Stimulated activated CD4-positive, alpha-beta T cell treated with anti-CD3 and anti-CD28 coated beads, Interleukin-1b, Interleukin-23, amount 100 ng/mL, for 1 hour (primary cell): Measurements from ENCODE around the gene NEK4.

Source experiments
- DNase-seq, 2 donors: peaks; one replicate each; pipeline ENCODE4 v3.0.0-alpha.2; 2020; ENCODE audit warnings: low read depth in 2 of 2

The NEK4 gene

DNA sequence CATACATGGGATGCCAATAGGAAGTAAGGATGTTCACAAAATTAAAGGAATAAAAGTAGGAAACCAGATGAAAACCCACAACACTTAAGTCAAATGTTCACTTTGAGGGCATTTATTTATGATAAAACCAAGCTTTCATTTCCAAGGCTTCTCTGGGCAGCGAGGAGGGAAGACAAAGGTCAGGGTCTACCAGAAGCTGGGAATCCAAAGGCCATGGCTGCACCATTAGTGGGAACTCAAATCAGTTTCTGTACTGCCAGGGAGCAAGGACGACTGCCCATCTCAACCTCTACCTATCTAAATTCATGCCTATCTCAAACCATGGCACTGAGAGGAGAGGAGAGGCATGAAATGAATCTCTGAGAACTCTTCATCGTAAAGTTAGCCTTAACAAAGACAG lies 107.6 kb downstream of the NEK4 start:
- no peak for DNase-seq

DNA sequence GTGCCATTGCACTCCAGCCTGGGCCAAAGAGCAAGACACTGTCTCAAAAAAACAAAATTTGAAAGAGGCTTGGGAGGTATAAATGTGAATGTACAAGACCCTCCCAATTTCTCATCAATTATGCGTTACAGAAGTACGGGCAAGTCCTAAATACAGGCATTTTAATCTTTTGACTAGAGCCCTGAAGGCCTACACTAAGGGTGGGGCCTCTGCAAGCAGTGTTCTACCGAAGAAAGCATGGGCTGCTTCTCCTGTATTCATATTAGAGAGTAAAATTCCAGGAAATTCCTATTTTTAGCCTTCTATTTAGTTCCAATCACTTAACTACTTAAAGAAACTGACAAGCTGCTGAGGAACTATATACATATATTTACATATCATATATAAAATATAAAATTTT lies 110.7 kb downstream of the NEK4 start:
- DNase-seq: no peak
